ENCODE measurements around the gene MRPS7.

The MRPS7 gene

GRCh38 chr17:75241996-75242460 lies 19.7 kb upstream of the MRPS7 start:
- no peak for TF ChIP-seq CTCF (IDR thresholded peaks at IDR 0.05; ENCODE audit: low read depth, low read length, missing control alignments)
- H3K4me3 ChIP-seq (replicated peaks; ENCODE audit: low read depth, low read length) = no peak overlapping the region
- DNase-seq (ENCODE audit: extremely low read depth, low read depth) = no peak

GRCh38 chr17:75242461-75243042 lies 19.1 kb upstream of the MRPS7 start:
- no peak for TF ChIP-seq CTCF (IDR thresholded peaks at IDR 0.05; ENCODE audit: low read depth, low read length, missing control alignments)
- no peak overlapping the region for H3K4me3 ChIP-seq (replicated peaks; ENCODE audit: low read depth, low read length)
- no peak for DNase-seq (ENCODE audit: extremely low read depth, low read depth)

- DNase-seq (ENCODE audit: extremely low read depth, low read depth) = no peak
- H3K4me3 ChIP-seq (replicated peaks; ENCODE audit: low read depth, low read length) = no peak overlapping the region
- TF ChIP-seq CTCF (IDR thresholded peaks at IDR 0.05; ENCODE audit: low read depth, low read length, missing control alignments) = no peak
Measured at GRCh38 chr17:75244133-75244866, 17.4 kb upstream of the MRPS7 start.

- TF ChIP-seq CTCF (IDR thresholded peaks at IDR 0.05; ENCODE audit: low read depth, low read length, missing control alignments) = no peak
- H3K4me3 ChIP-seq (replicated peaks; ENCODE audit: low read depth, low read length) = no peak overlapping the region
- DNase-seq (ENCODE audit: extremely low read depth, low read depth) = no peak
Measured at GRCh38 chr17:75245011-75245410, 16.7 kb upstream of the MRPS7 start.

- DNase-seq (ENCODE audit: extremely low read depth, low read depth) = no peak
- H3K4me3 ChIP-seq (replicated peaks; ENCODE audit: low read depth, low read length) = no peak overlapping the region
- TF ChIP-seq CTCF (IDR thresholded peaks at IDR 0.05; ENCODE audit: low read depth, low read length, missing control alignments) = no peak
Measured at GRCh38 chr17:75246404-75246803, 15.3 kb upstream of the MRPS7 start.

GRCh38 chr17:75249564-75249963 lies 12.1 kb upstream of the MRPS7 start:
- TF ChIP-seq CTCF (IDR thresholded peaks at IDR 0.05; ENCODE audit: low read depth, low read length, missing control alignments) = no peak
- no peak overlapping the region for H3K4me3 ChIP-seq (replicated peaks; ENCODE audit: low read depth, low read length)
- no peak for DNase-seq (ENCODE audit: extremely low read depth, low read depth)
